ENCODE measurements around the gene IFITM5.
A peak's percentile ranks its signal among the peaks of the same experiment; 100 is the strongest.
"Not testable (repeated sequence)": the region's sequence is repeated elsewhere in the genome, so short reads cannot be mapped to it uniquely, and the experiment has no call there.

Gene IFITM5

DNA sequence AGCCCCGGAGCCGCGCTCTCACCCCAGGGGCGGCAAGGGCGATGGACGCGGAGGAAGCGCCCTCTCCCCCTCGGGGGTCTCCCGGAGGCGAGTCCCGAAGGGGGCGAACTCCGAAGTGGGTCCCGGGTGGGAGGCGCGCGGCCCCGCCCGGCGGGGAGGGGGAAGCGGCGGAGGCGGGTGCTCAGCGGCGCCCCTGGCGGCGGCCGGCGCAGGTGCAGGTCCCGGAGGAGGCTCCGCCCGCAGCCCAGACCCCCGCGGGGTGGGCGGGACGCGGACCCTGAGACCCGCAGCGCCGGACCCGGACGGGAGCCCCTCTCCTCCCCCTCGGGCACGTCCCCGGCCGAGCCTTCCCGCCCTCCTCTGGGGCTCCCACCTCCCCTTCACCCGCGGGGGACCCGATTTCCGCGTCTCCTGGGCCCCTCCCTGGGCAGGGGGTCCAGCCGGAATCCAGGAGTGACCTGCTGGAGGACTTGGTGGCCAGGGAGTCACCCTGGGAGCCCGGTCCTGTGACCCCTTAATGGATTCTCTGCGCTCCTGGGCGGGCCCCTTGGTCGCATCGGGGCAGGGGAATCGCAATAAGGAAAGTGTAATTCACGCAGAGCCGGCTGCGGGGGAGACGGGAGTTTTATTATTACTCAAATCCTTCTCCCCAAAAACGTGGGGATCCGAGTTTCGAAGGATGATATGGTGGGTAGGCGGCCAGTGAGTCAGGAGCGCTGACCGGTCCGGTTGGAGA, 11.9 kb upstream of the IFITM5 start:
- DNase-seq, result not testable (repeated sequence)

DNA sequence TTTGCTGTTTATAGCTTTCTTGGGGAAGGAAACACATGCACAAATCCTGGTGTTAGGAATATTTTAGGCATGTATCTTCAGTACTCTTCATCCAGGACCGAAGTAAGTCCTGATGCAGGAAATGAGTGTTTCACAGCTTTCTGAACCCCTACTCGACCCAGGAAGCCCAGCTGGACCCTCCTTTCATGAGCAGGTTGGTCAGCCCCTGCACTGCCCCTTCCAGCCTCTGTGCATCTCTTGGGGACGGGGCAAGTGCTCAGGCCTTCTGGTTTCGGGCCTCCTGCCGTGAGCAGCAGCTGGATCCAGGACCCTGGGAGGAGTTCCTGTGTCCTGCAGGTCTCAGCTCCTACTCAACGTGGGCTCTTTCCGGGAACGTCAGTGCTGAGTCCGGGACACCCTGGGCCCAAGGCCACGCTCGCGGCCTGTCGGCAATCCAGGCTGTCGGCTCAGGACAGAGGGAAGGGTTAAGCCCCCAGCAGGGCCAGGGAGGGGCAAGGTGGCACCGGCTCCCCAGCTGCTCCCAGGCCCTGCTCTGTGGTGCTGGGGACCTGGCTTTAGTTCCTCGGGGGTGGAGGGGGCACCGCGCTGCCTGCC, 10.8 kb upstream of the IFITM5 start:
- peak; percentile 44 for DNase-seq

- DNase-seq, result not testable (repeated sequence)
Measured at GRCh38 chr11:308740-309665, 9.7 kb upstream of the IFITM5 start.

DNA sequence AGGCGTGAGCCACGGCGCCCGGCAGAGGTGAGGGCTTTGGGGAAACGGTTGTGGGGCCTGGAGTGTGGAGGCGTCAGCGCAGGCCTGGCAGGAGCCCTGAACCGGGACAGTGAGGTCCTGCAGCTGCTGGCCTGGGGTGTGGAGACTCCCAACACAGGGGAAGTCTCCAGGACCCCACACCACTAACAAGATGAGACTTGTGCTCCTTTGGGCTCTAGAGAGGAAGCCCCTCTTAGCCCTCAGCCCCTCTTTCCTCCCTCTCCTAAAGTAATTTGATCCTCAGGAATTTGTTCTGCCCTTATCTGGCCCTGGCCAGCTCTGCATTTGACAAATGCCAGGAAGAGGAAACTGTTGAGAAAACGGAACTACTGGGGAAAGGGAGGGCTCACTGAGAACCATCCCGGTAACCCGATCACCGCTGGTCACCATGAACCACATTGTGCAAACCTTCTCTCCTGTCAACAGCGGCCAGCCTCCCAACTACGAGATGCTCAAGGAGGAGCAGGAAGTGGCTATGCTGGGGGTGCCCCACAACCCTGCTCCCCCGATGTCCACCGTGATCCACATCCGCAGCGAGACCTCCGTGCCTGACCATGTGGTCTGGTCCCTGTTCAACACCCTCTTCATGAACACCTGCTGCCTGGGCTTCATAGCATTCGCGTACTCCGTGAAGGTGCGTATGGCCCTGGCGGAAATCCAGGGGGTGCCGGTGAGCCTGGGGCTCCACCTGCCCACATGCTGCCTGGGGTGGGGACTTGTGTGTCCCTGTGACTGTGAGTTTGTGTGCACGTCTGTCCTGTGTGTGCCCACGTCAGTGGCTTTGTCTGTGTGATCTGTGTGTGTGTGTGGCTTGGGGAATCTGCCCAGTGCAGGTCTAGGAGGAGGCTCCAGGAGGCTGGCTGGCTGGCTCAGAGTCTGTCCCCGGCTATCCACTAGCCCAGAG, 8.7 kb upstream of the IFITM5 start, which contains the start of gene IFITM2:
TSS of gene IFITM2 (plus strand) at position 51 of the 943 bp plus-strand sequence. CDS start at position 428, 377 bp downstream.
- DNase-seq, result not testable (repeated sequence)

DNA sequence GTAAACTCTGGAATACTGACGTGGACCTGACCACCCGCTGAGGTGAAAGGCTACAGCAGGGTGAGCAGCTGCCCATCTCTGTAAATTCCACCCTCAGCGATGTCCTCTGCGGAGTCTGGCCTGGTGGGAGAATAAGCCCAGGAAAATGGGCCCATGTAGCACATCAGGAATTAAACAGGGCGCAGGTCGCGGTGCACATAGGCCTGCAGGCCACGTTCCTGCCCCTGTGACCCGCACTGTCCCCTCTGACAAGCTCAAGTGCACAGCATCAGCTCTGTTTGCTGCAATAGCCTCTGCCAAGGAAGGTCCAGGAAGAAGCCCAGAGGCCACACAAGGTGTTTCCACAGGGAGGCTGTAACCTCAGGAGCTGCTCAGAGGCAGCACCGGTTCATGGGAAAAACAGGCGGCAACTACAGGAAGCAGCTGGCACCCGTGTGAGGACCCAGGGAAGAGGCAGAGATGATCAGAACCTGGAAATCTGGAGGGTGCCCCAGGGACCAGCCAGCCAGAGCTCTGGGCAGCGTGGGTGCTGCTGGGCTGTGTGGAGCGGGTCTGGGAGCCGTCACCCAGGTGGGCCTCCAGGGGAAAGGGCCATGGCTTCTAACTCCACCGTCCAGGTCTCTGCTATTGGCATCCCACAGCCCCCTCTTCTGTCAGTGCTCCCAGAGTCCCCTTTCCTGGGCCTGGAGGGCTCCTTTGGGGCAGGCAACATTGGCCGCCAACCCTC, 7.5 kb upstream of the IFITM5 start:
- DNase-seq, result no peak

DNA sequence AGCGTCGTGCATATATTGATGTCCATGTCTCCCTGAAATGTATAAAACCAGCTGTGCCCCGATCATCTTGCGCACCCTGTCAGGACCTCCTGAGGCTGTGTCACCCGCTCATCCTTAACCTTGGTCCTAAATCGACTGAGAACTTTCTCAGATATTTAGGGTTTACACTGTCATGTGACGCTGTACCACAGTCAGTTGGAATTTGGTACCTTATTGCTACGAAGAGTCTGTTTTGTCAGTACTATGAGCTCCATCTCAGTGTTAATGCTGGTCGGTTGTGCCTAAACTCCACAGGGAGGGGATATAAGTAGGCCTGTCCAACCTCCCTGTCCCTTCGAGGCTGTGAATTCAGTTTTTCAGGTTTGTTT, 6.5 kb upstream of the IFITM5 start:
- no peak for DNase-seq

DNA sequence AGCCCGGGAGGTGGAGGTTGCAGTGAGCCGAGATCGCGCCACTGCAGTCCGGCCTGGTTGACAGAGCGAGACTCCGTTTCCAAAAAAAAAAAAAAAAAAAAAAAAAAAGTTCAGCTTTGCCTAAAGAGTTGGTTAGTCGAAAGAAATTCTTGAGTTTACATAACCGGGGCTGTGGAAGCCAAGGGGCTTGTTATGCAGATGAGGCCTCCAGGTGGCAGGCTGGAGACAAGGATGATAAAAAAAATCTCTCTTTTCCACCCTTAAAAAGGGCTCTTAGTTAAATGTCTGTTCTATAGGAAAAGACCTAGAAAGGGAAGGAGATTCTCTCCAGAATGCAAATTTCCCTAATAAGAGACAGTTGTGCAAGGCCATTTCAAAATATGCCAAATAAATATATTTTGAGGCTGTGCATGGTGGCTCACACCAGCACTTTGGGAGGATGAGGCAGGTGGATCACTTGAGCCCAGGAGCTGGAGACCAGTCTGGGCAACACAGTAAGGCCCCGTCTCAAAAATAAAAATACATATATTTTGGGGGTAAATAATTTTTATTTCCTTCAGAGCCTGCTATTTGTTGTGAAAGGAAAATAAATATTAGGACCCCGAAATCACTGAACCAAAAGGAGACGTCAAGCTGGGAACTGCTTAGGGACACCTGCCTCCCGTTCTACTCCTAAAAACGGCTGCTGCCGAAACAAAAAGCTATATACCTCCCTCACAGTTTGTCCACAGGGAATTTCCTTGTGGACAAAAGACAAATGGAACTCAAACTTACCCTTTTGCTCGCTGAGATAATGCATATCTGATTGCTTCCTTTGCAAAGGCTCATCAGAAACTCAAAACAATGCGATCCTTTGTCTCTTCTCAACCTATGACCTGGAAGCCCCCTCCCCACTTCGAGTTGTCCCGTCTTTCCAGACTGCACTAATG, 5.9 kb upstream of the IFITM5 start:
- peak; percentile 97 for DNase-seq

DNA sequence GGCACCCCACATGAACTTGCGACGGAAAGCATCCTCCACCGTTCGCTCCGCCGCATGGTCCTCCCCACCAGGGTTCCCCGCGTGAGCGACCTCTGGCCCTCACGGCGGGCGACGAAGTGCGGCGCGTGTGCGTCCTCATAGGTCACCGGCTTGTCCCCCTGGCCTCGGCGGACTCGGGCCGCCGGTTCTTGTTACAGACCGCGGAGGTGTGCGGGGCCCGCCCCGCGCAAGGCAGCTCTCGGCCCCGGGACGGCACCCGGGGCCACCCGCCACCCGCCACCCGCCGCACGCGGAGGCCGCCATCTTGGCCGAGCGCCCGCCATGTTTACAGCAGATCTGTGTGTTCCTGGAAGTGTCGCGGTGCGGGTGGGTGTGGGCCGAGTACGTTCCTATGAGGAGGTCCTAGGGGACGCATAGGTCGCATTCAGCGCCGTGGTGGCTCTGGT, 4.8 kb upstream of the IFITM5 start:
- DNase-seq, result no peak

- DNase-seq, result no peak
Measured at GRCh38 chr11:303363-303762, 4.0 kb upstream of the IFITM5 start.

DNA sequence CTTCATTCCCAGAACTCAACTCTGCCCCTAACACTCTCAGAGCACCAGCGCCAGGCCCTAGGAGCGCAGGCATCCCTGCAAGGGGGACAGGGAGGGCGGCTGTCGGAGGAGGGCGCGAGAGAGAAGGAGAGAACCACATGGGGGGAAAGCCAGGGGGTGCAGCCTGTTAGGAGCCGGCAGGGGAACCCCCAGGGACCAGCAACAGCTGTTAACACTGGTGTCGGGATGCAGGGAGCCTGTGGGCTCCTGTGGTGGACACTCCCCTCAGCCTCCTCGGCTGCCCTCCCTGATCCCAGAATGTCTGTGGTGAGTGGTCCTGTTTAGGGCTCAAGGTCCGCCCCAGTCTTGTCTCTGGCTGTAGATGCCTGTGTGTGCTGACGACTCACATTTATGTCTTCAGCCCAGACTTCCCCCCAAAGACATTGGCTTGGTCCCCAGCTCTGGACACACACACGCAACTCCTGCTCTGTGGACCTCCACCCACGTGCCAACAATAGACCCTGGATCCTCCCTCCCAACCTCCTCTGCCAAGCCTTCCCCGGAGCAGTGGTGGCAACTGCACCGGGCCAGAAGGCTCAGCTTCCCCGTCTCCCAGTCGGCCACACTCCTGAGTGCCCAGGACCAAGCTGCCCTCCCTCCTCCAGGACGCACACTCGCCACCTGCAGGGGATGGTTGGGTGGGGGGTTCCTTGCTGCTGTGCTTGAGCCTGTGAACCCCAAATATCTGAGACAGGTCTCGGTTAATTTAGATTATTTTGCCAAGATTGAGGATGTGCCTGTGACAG, 817 bp upstream of the IFITM5 start:
- DNase-seq, result no peak

DNA sequence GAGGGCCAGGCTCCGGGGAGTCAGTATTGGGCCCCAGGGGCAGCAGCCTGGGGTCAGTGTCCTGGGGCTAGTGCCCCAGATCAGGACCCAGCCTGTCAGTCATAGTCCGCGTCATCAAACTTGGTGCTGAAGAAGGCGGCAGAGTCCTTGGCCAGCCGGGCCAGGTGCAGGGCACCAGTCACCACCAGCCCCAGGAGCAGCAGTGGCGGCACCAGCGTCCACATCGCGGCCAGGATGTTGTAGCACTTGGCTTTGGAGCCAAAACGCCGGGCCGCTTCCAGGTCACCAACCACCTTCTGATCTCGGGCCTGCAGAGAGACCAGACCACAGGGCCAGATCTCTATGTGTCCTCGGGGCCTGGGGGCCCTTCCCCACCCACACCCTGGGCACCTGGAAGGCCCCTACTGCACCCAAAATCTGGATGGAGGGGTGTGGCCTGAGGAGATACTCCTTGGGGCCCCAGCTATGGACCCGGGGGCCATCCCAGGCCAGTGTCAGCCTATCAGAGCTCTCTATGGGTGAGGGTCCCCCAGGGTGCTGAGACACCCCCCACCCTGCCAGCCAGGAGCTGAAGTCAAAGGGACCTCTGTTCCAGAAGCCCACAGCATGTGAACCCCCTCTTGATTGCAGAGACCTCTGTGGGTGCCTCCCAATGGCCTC, 790 bp downstream of the IFITM5 start:
- no peak for DNase-seq

GRCh38 chr11:297586-298405, 1.5 kb downstream of the IFITM5 start:
- no peak for DNase-seq

DNA sequence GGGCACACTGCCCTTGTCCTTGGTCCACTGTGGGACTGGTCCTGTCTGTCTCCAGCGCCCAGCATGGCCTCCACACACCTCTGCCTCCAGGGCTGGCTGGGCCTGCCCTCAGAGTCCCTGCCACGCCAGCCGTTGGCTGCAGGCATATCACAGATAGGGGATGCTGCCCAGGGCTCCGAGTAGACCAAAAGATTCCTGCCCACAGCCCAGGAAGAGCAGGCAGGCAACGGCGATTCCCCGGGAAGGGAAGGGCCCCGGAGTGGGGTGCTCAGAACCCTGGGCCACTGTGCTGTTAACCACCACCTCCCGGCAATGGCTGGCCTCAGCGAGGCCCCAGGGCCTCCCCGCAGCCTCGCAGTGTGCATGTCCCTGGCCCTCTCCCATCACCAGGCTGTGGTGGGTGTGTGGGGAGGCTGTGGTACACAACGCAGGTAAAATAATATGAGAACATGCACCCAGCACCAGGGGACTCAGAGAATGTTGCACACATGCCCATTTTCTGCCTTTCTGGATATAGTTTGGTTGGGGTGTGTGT, 2.2 kb downstream of the IFITM5 start:
- no peak for DNase-seq

DNA sequence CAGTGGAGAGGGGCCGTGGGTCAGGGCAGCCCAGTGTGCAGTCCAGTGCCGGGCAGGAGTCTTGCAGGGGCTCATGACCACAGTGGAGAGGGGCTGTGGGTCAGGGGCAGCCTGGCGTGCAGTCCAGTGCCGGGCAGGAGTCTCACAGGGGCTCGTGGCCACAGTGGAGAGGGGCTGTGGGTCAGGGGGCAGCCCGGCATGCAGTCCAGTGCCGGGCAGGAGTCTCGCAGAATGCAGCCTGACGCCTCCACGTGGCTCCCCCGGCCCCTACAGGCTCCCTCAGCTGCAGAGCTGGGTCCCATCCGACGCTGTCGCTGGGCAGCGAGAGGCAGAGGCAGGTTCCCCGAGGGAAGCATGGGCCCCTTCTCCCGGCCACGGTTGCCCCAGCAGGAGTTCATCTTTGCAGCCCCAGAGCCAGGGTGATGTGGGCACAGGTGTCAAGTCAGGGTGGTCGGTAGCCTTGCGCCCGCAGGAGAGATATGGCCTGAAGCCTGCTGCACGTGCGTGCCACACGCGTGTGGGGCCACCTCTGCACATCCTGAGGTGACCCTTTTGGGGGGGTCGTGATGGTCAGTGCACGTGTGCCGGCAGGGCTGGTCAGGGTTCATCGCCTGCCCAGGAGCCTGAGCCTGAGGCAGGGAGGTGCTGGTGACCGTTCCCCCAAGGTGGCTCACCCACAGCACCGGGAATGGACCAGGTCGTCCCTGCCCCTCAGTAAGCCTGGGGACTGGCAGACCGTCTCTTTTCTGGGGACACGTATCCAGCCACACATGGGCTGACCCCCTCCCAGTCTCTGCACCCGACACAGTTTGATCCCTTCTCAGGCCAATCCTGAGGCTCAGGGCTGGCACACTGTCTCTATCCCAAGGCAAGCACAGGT, 2.9 kb downstream of the IFITM5 start:
- no peak for DNase-seq

DNA sequence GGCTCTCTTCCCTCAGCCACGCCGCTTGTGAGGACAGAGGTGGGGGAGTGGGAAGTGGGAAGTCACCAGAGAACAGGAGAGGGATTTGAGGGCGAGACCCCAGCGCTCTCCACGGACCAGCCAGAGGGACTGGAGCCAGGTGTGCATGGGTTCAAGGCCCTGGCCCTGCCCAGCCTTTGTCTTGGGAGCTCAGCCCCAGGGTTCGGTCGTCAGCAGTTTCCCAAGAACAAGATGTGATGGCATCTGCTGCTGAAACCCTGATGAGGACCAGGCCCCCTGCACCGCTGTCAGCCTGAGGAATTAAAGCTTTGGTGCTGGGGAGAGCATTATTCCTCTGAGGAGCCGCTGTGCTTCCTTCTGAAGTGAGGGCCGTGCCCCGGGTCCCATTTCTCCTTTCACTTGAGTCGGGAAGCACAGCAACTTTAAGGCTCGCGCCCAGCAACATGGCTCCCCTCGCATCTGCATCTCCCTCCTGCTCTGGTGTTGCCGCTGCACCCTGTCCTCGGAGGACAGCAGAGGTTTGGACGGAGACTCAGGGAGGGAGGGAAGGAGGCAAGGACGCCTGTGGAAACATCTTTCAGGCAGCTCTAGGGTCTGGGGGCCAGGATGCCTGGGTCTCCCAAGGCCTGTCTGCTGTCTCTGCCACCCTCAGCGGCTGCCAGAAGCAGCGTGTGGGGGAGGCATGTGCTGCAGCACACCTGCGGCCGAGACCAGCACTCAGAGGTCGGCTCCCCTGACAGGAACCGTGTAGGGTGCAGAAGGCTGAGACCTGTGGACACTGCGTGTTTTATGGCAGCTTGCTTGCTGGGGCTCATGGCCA, 3.8 kb downstream of the IFITM5 start:
- no peak for DNase-seq

GRCh38 chr11:294780-295179, 4.5 kb downstream of the IFITM5 start:
- no peak for DNase-seq
